ENCODE data around the gene RAD9B. TPM values are rescaled to one million over a fixed set of nuclear protein-coding genes. Genes with fewer than 3 reads are reported as not detected.
"Not testable (repeated sequence)": the region's sequence is repeated elsewhere in the genome, so short reads cannot be mapped to it uniquely, and the experiment has no call there.

The RAD9B gene
- total RNA-seq, 1 donor from 2014 or later: 0.35 TPM

DNA sequence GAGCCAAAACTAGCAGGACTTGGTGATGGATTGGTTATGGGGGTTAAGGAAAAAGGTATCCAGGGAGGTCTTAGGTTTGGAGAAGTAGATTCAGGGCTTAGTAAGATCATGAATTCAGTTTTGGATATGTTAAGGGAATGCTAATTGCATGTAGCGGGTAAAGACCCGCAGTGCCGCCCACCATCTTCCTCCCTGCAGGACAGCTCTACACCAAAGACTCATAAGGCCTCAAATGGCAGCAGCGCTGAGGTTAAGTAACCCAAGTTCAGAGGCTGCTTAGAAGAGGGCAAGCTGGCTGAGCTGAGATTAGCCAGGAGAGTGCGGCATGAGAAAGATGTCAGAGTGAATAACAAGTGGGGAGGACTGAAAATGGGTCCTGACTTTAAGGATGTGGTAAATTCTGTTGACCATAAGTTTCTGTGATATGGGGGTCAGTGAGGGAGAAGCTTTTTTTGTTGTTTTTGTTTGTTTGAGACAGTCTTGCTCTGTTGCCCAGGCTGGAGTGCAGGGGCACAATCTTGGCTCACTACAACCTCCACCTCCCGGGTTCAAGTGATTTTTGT lies 26.2 kb downstream of the RAD9B start:
- no peak for DNase-seq (ENCODE audit: low spot score)

DNA sequence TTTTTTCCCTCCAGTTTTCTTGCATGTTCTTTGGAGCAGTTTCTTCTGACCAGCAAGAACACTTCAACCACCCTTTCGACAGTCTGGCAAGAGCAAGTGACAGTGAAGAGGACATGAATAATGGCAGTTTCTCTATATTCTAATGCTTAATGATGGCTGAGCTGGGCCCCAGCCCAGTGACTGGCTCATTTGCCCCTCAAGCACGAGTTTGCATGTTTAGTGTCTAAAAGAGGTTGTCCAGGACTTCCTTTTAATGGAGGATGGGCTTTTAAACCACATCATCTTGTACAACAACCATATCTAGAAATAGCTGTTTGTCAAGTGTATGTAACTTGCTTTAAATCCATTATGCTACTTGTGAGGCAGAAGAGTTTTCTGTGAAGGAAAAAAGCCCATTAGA lies 28.4 kb downstream of the RAD9B start:
- no peak for DNase-seq (ENCODE audit: low spot score)

DNA sequence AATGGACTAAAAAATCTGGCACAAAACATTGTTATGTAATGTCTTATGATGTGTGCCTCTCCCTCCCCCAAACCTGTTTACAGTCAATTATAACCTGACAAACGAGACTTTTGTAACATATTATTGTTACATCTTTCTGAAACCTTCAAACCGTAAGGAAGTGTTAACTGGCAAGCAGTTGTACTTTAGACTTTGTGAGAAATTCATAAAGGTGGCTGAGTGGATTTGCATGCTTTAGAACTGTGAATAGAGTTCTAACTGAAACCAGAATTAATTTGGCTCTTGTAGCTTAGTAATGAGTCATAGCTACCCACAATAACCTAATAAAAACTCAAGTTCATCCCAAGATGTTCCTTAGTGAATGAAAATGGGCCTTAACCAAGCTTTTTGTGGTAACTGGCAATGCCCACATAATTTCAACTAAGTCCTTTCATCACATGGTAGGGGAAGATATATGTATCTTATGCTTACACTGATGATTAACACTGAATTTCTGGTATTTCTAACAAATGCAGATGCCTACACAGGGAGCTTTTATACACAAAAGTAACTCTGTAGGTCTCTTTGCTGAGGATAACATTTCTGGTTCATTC lies 29.7 kb downstream of the RAD9B start:
- no peak for DNase-seq (ENCODE audit: low spot score)

DNA sequence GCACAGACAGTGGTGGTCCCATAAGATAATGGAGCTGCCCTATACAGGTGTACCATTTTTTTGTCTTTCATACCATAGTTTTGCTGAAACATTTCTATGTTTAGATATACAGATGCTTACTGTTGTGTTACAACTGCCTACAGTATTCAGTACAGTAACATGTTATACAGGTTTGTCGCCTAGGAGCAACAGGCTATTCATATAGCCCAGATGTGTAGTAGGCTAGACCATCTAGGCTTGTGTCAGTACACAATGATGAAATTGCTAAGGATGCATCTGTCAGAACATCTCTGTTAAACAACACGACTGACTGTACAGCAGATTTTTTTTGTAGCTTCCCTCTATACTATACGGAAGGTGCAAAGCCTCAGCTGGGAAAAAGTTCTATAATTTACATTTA lies 30.5 kb downstream of the RAD9B start:
- no peak for DNase-seq (ENCODE audit: low spot score)

DNA sequence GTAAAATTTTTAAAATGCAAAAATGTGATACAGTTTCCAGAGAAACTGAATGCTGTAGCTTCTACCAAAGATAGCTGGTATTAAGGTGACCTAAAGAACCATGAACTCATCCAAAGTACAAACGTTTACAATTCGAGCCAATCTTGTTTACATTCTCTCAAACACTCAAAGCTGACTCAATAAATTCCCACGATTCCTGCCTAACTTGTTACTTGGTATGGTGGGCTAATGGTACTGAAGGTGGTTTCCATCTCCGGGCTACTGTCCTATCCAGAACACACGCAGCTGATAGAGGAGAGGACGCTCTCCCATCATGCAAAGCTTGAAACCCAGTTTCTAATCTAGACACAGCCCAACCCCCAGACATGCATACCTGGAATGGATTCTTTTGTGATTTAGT lies 31.5 kb downstream of the RAD9B start:
- no peak for DNase-seq (ENCODE audit: low spot score)

DNA sequence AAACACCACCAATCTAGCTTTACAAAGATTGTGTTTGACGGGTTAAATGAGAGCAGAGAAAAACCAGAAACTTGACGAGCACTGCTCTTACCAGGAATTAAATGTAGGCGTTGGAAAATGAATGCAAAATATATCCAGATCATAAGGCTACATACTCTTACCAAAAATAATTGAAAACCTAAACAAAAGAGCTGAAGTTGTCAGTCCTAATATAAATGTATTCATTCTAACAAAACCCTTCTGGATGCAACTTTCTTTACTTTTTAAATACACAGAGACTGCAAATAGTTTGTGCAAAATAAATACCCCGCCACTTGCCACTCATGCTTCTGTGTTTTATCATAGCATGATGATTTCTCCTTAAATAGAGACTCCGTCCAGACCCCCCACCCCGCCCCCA lies 32.7 kb downstream of the RAD9B start:
- DNase-seq (ENCODE audit: low spot score): no peak

- DNase-seq (ENCODE audit: low spot score): no peak
These were observed 34.9 kb downstream of the RAD9B start for GRCh38 chr12:110536834-110537604.

DNA sequence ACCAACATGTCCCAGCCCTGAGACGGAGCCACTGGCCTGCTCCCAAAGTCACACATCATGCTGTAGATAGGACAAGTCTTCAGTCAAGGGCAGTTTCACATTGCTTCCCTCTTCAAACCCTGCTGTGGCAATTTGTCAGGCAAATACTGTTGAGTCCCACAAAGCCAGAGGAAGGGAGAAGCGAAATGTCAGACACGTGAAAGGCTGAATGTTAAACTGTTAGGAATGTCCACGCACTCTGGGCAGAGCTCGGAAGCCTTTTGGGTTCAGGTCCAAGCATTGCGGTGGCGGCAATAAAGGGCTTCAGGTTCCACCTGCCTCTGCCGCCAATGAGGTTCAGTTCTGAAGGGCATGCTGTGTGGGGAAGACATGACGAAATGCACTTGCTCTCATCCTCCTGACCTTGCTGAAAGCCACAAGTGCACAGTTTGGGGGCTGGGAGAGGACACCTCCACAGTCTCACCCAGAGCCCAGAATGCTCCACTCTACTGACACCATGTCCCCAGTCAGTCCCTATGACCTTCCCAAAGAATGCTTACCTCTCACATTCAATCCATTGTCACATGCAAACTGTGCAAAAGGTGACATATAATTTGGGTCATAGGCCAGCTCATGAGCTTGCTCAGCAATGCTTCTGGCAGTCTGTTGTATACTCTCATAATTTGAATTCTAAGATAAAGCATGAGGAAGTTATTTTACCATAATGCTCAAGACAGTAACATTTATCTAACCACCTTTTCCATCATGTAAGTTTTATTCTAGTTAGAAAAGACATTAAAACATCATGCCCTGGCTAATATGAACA lies 35.7 kb downstream of the RAD9B start:
- no peak for DNase-seq (ENCODE audit: low spot score)

- DNase-seq (ENCODE audit: low spot score): no peak
These were observed 36.9 kb downstream of the RAD9B start for GRCh38 chr12:110538869-110539622.

GRCh38 chr12:110540048-110540447 lies 37.9 kb downstream of the RAD9B start:
- no peak for DNase-seq (ENCODE audit: low spot score)

GRCh38 chr12:110543252-110543959 lies 41.3 kb downstream of the RAD9B start:
- peak; percentile 81 for DNase-seq (ENCODE audit: low spot score)

GRCh38 chr12:110543965-110544364 lies 41.8 kb downstream of the RAD9B start:
- DNase-seq (ENCODE audit: low spot score): no peak

- DNase-seq (ENCODE audit: low spot score): not testable (repeated sequence)
These were observed 43.1 kb downstream of the RAD9B start for GRCh38 chr12:110545259-110545658.

DNA sequence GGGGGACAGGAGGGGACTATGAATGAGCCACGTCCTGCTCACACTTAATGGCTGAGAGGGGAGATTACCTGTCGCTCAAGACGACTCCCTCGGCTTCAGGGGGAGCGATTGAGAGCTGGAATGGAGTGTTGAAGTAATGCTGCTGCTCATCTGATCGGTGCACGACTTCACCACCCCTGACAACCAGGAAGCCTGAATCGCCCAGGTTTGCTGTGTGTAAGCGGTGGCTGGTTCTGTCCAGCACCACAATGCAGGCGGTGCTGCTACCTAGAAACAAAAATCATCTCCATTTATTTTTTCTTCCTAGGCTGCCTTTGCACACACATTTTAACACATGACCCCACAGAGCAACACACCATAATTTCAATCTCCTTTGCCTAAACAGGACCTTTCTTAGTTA lies 43.7 kb downstream of the RAD9B start:
- DNase-seq (ENCODE audit: low spot score): no peak

DNA sequence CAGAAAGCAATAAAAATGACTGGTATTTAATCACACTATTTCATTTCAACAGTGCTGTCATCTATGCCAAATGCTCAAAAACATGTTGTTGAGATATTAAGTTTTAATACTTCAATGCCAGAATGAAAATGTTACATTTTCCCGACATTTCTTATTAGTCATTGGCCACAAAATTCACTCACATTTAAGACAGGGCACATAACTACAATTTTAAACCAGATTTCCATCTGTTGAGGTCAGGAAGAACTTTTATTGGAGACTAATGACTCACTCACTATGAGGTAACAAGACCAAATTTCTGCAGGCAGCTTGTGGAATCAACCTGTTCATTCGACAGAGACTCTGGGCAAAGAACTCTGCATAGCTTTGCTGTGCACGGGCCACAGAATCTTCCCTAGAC lies 44.2 kb downstream of the RAD9B start:
- DNase-seq (ENCODE audit: low spot score): no peak

DNA sequence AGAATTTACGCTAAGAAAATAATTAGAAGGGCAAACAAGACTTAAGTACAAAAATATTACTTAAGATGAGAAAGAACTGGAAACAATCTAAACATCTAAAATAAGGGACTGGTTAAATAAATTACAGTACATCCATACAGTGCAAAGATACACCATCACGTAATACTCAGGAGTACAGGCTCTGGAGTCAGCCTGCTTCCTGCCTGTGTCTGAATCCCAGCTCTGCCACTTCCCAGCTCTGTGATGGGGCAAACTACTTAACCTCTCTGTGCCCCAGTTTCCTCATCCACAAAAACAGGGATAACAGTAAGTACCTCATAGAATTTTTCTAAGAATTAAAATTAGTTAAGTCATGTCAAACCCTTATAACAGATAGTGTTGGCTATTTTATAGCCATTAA lies 45.0 kb downstream of the RAD9B start:
- DNase-seq (ENCODE audit: low spot score): no peak

- DNase-seq (ENCODE audit: low spot score): no peak
These were observed 46.5 kb downstream of the RAD9B start for GRCh38 chr12:110548678-110549077.

DNA sequence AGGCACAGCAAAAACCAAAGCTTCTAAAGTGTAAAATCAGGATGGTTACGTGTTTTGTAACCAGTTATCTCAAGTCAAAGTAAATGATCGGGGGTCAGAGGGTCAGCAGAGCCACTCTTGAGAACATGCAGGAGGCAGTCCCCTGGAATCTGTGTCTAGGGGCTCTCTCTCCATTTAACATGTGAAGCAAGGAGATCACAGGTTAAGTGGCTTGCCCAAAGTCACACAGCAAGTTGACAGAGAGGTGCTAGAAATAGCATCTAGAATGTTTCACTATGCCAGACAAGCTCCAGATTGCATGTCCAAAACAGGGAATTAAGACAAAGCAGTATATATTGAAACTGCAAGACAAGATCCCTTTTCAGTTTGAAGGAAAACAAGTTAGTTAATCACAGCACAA lies 47.6 kb downstream of the RAD9B start:
- no peak for DNase-seq (ENCODE audit: low spot score)

DNA sequence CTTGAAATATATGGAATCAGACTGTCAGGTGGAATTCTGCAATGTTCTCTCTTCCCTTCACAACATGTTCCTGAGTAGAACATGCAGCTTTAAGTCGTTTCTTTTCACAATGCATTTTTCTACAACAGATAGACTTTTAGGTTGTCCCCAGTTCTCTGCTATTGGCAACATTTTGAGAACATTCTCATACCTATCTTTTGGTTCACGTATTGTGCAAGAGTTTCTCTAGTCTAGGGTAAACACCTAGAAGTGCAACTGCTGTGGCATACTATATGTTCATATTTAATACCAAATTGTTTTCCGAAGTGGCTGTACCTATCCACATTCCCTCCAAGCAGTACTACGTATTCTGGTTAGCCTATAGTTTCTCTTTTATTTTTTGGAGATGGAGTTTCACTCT lies 48.9 kb downstream of the RAD9B start:
- DNase-seq (ENCODE audit: low spot score): no peak

All from mucosa of gallbladder (tissue), 1 donor.